HG02623 (cell line): Measurements from ENCODE around the gene GIT2.
A peak's percentile ranks its signal among the peaks of the same experiment; 100 is the strongest.
"Not testable (repeated sequence)": the region's sequence is repeated elsewhere in the genome, so short reads cannot be mapped to it uniquely, and the experiment has no call there.

Source experiments
- ATAC-seq: cut with Tn5 transposase; IDR thresholded peaks from one replicate; pipeline ENCODE4 v1.9.1; 2021; ENCODE audit warnings: moderate library complexity; ENCODE audit not compliant: unreplicated experiment

Gene GIT2

DNA sequence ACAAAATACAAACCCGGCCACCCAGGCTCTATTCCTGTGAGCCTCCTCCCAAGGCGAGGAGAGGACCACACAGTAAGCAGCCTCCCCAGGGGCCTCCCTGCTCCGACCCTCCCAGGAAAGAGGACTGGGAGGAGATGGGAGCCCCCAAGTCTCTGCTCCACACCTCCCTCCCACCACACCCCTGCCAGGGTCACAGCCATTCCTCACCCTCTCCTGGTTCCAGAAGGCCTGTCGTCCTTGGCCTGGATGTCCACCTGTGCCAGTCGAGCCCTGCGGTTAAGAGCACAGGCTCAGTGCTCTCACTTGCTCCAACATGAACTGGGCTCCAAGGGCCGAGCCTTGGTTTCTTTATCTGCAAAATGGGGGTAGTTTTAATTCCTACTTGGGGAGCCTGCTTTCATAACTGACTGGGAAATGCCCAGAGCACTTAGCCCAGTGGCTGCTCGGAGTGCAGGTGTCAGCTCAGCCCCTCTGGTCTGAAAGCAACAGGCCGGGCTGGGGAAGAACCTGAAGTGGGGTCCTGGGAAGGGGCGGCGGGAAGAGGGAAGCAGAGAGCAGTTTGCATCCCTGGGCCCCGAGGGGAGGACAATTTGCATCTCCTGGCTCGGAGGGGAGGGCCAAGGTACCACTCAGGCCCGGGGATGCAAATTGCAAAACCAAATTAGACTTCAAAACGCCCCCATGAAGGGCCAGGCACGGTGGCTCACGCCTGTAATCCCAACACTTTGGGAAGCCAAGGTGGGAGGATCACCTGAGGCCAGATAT is 72.5 kb downstream of the GIT2 start:
- ATAC-seq: no peak

DNA sequence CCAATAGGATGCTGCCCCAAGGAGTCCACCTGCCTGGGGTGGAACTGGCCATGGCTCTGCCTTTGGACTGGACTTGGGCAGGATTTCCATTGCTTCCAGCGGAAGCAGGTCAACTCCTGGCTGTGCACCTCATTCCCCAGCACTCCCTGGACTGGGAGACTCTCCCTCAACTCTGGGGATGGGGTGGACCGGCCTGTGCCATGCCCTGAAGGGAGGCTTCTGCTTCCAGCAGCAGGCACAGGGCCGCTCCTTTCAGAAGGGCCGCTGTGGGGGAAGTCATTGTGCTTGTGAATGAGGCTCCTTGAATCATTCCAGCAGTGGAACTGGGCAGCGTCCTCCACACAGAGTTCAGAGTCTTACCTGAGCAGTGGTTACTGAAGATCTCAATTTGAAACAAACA is 73.1 kb downstream of the GIT2 start:
- ATAC-seq: no peak

DNA sequence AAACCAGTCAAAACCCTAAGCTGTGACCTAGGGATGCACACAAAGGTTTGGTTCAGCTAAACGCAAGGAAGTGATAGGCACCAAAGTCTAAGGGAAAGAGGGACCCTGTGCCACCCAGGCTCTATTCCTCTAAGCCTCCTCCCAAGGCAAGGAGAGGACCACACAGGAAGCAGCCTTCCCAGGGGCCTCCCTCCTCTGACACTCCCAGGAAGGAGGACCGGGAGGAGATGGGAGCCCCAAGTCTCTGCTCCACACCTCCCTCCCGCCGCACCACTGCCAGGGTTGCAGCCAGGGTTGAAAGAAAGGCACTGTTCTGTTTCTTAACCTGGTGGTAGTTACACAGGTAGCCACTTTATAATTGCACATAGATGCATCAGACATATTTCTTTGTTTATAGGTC is 74.2 kb downstream of the GIT2 start:
- ATAC-seq: no peak

DNA sequence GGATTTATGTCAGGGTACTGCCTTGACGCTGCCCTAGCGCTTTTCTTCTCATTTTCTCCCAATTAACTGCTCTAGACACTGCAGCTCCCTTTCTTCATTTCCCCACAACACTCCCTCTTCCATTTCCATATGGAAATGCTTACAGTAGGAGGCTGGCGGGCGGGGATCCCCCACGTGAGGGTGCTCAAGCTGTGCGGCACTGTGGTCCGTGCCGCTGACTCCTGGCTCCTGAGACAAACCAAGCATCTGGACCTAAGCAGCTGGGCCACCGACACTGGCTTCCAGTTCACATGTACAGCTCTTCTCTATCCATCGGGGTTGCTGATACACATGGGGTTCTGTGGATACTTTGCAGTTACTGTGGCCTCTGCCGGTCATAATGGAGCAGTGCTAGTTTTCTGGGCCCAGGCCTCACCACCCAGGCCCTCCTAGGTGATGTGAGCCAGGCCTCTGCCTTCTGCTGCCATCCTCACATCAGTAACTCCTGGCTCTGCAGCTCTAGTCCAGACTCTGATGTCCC is 75.8 kb downstream of the GIT2 start:
- no peak for ATAC-seq

DNA sequence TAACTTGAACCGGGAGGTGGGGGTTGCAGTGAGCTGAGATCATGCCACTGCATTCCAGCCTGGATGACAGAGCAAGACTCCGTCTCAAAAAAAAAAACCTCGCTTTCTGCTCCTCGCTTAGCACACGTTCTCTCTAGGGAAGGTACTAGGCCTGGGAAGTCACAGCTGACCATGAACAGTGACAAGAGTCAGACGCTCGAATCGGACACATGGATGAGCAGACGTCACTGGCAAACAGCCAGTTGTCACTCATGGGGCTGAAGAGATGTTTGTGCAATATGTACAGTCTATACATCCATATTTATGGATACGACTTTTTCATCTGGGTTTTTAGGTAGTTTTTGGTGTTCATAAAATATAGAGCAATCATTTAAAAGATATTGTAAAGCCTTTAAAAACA is 76.7 kb downstream of the GIT2 start:
- ATAC-seq: no peak

DNA sequence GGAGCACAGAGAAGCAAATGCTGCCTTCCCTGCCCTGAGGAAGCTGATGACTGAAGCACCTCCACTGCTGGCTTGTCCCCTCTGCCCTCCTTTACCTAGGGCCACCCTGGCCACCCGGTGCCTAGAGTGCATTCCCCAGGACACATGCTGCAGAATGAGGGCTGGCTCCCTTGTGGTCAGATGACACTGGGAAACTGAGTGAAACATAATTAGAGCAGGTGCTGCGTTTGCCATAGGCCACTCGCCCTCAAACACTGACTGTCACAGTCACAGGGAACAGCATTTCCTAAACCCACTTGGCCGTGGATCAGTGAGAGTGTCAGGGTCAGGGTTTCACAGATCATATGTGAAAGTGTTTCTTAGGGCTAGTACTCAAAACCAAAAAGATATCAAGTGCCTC is 80.1 kb downstream of the GIT2 start:
- no peak for ATAC-seq

DNA sequence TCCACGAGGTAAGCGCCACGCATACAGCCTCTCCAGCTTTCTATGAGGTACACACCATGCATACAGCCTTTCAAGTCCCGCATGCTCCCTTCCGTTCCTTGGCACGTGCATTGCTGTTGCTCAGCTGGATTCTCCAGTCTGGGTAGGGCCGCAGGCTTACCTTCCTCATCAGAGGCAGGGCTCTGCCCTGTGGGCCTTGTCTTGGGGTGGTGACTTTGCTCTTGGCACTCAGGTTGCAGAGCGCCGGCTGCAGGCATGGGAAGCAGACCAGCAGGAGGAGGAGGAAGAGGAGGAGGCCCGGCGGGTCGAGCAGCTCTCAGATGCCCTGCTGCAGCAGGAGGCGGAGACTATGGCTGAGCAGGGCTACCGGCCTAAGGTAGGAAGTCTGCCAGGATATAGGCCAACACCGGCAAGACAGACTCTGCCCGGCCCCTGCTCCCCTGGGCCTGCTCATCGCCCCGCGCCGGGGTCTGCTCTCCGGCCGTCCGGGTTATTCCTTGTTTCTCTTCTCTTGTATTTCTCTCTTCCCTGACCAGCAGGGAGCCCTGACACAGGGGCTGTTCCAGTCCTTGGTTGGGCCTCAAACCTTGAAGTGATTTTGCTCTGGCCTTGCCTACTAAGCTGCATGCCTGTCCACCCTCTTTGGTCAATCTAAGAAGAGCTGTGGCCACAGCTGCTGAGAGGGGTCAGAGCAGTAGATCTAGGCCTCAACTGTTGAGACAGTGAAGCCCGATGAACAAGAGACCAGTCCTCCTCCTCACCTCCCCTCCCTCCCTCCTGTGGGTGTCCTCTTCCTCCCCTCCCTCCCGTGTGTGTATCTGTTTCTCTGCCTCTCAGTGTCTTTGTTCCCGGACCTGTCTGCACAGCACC is 80.8 kb downstream of the GIT2 start:
- no peak for ATAC-seq

DNA sequence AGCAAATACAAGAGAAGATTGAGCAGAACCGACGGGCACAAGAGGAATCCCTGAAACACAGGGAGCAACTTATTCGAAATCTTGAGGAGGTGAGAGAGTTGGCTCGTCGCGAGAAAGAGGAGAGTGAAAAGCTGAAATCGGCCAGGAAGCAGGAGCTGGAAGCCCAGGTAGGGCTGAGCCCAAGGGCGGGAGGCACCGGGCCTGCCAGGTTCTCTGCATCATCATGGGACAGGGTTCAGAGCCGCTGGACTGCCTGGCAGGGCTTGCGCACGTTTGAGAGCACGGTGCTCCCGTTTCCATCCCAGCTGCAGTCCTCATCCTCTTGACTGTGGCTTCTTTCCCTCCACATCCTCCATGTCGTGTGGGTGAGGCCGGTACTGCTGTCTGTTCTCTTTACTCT is 81.7 kb downstream of the GIT2 start:
- no peak for ATAC-seq

DNA sequence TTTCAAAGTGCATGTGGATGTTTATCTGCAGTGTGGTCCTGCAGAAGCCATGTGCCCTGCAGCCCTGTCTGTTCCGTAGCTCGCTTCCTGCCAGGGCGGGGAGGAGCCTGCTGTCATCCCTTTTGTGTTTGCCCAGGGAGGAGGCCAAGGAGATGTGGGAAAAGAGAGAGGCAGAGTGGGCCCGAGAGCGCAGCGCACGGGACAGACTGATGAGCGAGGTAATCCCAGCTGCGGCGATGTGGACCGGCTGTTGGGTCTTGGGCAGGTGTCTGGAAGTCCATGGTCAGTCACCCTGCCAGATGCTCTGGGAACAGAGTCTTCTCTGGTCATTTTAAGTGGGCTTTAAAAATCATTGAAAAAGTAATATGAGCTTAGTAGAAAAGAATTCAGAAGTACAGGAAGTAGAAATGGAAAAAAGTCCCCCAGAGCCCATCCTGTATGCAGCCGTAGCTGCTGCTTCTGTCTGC is 83.3 kb downstream of the GIT2 start:
- ATAC-seq: no peak

DNA sequence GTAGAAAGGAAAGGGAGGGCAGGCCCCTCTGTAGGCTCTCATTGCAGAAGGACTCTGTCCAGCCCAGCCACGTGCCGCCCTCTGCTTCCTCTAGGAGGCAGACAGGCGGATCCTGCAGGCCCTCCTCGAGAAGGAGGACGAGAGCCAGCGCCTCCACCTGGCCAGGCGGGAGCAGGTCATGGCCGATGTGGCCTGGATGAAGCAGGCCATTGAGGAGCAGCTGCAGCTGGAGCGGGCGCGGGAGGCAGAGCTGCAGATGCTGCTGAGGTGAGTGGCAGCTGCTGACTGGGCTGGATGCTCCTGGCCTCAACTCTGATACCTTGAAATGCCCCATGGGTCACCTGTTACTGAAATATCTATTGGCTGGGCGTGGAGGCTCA is 85.2 kb downstream of the GIT2 start:
- no peak for ATAC-seq

DNA sequence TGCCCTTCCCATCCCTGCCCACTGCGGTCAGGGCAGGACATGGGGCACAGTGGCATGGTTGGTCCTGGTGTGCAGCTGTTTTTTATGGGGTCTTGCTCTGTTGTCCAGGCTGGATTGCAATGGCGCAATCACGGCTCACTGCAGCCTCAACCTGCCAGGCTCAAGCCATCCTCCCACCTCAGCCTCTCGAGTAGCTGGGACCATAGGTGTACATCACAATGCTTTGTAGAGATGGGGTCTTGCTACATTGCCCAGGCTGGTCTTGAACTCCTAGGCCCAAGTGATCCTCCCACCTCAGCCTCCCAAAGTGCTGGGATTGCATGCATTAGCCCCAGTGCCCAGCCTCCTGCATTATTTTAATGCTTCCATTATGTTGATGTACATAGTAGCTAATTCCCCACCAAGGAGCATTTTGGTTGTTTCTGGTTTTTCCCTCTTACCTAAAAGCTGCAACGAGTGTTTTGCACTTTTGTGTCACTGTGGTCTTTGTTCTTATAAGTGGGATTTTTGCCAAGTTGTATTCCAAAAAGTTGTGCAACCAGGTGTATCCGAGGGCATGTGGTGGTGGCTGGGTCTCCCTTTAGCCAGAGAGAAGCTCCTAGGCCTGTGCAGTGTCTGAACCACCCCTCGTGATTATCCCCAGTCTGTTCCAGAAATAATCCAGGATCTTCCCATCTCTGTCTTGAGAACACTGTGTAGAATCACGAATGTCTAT is 85.8 kb downstream of the GIT2 start:
- no peak for ATAC-seq

DNA sequence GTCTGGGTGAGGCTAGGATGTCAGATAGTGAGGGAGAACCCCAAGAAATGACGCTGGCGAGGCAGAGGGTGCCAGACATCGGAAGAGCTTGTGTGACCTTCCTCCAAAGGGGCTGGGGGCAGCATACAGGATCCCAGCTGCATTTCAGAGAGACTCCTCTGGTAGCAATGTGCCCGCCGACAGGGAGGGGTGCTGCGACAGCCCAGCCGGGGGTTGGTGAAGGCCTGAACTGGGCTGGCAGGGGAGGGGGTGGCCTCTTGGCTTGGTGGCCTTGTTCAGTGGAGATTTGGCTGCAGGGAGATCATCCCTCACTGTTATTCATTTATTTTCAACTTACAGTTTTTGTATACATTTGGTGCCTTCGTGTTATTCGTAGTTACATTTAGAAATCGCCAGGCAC is 90.9 kb downstream of the GIT2 start:
- no peak for ATAC-seq

DNA sequence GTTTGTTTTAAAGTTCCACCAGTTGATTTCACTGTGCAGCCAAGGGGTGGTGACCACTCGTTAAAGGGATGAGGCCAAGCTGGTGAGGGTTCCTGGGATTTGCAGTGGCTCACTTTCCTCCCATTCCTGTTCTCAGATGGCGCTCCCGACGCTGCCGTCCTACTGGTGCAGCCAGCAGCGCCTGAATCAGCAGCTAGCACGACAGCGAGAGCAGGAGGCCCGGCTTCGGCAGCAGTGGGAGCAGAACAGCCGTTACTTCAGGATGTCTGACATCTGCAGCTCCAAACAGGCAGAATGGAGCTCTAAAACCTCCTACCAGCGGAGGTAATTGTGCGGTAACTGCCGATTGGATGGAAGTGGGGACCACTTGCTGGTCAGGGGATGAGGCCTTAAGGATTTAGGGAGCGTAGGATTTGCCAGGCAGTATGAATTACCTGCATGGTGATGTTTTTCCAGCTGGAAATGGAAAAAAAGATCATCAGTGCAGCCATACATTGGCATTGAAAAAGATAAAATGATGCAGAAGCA is 93.2 kb downstream of the GIT2 start:
- no peak for ATAC-seq

DNA sequence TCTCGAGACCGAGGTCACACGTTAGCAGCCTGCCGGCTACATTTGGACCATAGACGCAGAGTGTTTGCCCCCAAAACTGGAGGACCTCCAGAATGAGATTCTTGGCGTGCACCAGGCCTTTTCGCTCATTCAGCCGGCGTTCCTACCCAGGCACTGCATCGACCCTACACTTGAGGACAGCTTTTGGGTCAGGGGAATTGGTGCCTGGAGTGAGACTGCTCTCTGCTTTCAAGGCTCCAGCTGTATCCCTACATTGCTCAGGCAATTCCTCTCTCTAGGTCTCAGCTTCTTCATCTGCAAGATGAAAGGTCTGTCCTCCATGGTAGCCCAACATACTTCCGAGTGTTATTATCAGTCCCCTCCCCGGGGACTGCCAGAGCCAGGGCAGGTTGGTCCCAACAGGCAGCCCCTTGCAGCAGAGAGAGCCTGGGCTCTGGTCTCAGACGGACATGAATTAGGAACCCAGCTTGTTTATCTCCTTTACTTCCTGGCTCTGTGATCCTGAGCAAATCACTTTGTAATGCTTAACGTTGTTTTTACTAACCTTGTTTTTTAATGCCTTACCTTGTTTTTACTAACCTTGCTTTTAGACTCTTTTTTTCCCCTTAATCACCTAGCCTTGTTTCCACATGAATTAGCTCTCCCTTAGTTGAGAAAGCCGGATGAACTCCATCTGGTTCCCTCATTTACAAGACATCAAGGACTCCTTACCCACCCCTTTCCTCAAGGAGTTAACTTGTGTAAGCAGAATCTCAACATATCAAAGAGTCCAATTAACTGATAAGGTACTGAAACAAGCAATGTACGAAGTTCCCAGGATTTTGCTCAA is 95.2 kb downstream of the GIT2 start:
- ATAC-seq: no peak

DNA sequence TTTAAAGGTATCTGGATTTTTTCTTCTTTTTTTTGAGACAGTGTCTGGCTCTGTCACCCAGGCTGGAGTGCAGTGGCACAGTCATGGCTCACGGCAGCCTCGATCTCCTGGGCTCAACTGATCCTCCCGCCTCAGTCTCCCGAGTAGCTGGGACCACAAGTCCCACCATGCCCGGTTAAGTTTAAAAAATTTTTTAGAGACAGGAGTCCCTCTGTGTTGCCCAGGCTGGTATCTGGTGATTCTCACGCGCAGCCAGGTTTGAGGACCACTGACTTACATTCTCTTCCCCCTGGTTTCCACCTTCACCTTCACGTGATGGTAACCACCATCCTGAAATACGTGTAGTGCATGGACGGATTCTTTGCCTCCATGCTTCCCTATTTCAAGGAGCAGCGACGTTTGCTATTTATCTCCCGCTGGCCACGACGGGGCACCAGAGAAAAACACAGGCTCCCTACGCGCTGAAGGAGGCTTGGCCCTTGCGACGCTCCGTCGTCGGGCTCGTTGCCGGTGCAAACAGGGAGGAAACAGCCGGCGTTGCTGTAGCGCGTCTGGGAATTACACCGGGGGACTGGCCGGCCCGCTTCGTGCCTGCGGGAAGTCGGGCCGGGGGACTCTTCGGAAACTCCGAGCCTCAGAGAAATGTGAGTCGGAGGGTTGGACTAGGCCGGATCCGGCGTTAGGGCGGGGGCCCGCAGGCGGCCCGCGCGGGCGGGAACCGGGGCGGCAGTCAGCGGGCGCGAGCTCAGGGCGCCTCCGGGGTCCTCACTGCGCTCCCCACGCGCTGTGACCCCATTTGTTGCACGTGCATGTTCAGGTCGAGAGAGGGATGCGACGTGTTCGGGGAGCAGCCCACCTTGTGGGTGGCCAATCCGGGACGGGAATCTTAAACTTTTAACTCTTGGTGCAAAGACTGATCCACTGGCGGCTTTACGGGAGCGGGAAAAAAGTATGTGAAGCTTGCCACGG is 96.1 kb downstream of the GIT2 start, which contains the start of gene TCHP:
TSS of gene TCHP (plus strand) at position 492 of the 969 bp plus-strand sequence. CDS start 2,753 bp downstream, outside the sequence.
- peak; percentile 68 for ATAC-seq

DNA sequence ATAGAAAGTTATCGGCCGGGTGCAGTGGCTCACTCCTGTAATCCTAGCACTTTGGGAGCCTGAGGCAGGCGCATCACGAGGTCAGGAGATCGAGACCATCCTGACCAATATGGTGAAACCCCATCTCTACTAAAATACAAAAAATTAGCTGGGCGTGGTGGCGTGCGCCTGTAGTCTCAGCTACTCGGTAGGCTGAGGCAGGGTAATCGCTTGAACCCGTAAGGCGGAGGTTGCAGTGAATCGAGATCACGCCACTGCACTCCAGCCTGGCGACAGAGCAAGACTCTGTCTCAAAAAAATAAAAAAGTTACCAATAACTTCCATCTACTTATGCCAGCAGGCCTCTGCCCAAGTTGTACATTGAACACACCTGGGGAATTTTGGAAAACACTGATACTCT is 96.8 kb downstream of the GIT2 start:
- ATAC-seq: not testable (repeated sequence)

DNA sequence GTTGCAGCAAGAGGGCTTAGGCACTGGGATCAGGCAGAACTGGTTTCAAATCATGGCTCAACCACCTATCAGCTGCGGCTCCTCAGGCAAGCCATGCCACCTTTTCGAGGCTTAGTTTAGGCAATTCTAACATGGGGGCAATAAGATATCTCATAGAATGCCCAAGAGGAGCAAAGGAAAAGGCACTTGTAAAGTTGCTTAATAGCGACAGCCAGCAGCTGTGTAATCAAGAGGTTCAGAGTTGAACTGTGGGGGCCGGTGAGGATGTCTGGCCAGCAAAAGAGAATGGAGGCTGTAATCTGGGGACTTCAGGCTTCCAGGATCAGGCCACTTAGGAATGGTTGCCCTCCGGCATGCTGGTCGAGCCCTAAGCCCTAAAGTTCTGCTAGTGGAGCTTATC is 99.1 kb downstream of the GIT2 start:
- ATAC-seq: no peak

DNA sequence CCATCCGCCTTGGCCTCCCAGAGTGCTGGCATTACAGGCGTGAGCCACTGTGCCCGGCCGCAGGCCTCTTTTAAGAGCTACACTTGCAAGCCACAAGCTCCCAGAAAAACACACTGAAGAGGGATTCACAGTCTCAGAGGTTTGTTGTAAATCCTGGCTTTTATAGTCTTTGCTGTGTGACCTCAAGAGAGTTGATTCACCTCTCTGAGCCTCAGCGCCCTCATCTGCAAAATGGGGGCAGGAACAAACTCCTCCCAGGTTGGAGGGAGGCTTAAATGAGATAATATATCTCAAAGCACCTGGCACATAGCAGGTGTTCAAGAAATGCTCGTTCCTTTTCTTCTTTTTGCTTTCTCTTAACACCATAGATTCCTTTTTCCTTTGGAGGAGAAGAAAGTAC is 100.0 kb downstream of the GIT2 start:
- ATAC-seq: no peak

DNA sequence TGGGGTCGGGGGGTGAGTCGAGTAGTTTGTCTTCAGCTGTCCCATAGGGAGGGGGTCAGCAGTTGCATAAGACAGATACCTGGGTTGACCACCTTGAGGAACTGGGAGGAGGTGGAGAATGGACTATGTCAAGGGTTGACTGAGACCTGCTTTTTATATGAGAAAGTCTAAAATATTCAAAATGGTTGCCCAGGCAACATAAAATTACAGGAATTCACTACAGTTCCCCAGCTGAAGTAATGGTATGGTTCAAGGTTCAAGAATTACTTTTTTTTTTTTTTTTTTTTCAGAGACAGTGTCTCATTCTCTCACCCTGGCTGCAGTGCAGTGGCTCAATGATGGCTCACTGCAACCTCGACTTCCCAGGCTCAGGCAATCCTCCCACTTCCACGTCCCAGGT is 101.2 kb downstream of the GIT2 start:
- ATAC-seq: no peak
